Astrocyte (in vitro differentiated cells and primary cell): ENCODE data around the gene MADD. TPM values are rescaled to one million over a fixed set of nuclear protein-coding genes. Genes with fewer than 3 reads are reported as not detected.

Experiments
- DNase-seq: peaks from one replicate; pipeline ENCODE4 v3.0.0-alpha.2; 2010; ENCODE audit warnings: low read depth
- FAIRE-seq: peaks from 2 replicates; lab custom pipeline; 2011; peaks lifted over from hg19 to GRCh38; lab: Jason Lieb, UNC
- H2AFZ ChIP-seq: 2 replicates; pipeline ENCODE4 v1.6.0; 2012; ENCODE audit warnings: low read depth, low read length, inconsistent platforms
- H3K27ac ChIP-seq: 2 replicates; pipeline ENCODE4 v1.5.1; 2011; ENCODE audit warnings: low read depth, low read length, inconsistent platforms
- H3K27me3 ChIP-seq: 2 replicates; pipeline ENCODE4 v1.6.0; 2011; ENCODE audit warnings: low read length, inconsistent platforms; ENCODE audit not compliant: insufficient read depth
- H3K36me3 ChIP-seq: 2 replicates; pipeline ENCODE4 v1.5.1; 2011; ENCODE audit warnings: low read length, inconsistent platforms; ENCODE audit not compliant: insufficient read depth
- H3K4me1 ChIP-seq: 2 replicates; pipeline ENCODE4 v1.5.1; 2011; ENCODE audit warnings: low read length, inconsistent platforms; ENCODE audit not compliant: insufficient read depth
- H3K4me2 ChIP-seq: 2 replicates; pipeline ENCODE4 v1.6.0; 2012; ENCODE audit warnings: low read length, inconsistent platforms
- H3K4me3 ChIP-seq: 2 replicates; pipeline ENCODE4 v1.5.1; 2011; ENCODE audit warnings: low read depth, mild to moderate bottlenecking, low read length, inconsistent platforms; ENCODE audit not compliant: insufficient read depth
- H3K79me2 ChIP-seq: 2 replicates; pipeline ENCODE4 v1.6.0; 2012; ENCODE audit warnings: mild to moderate bottlenecking, low read length, inconsistent platforms; ENCODE audit not compliant: insufficient read depth
- H3K9ac ChIP-seq: 2 replicates; pipeline ENCODE4 v1.6.0; 2012; ENCODE audit warnings: mild to moderate bottlenecking, low read length, inconsistent platforms
- H3K9me3 ChIP-seq: 2 replicates; pipeline ENCODE4 v1.5.1; 2012; ENCODE audit warnings: low read depth, mild to moderate bottlenecking, low read length, inconsistent platforms; ENCODE audit not compliant: insufficient read depth
- H4K20me1 ChIP-seq: 2 replicates; pipeline ENCODE4 v1.6.0; 2012; ENCODE audit warnings: low read length, inconsistent platforms; ENCODE audit not compliant: insufficient read depth
- H3K27ac Mint-ChIP-seq: one replicate; pipeline ENCODE4 v1.8.0; 2021; ENCODE audit warnings: mild to moderate bottlenecking, mixed read lengths; ENCODE audit not compliant: unreplicated experiment
- H3K27me3 Mint-ChIP-seq: one replicate; pipeline ENCODE4 v1.8.0; 2021; ENCODE audit warnings: low read depth, mixed read lengths; ENCODE audit not compliant: unreplicated experiment
- H3K36me3 Mint-ChIP-seq: one replicate; pipeline ENCODE4 v1.8.0; 2021; ENCODE audit warnings: low read depth, mixed read lengths; ENCODE audit not compliant: unreplicated experiment
- H3K4me1 Mint-ChIP-seq: one replicate; pipeline ENCODE4 v1.8.0; 2021; ENCODE audit warnings: low read depth, mixed read lengths; ENCODE audit not compliant: unreplicated experiment
- H3K4me3 Mint-ChIP-seq: one replicate; pipeline ENCODE4 v1.8.0; 2021; ENCODE audit warnings: mild to moderate bottlenecking, moderate library complexity, mixed read lengths; ENCODE audit not compliant: unreplicated experiment
- H3K9me3 Mint-ChIP-seq: one replicate; pipeline ENCODE4 v1.8.0; 2021; ENCODE audit warnings: mild to moderate bottlenecking, mixed read lengths; ENCODE audit not compliant: unreplicated experiment
- CTCF ChIP-seq: IDR thresholded peaks from 2 replicates; pipeline ENCODE4 v1.5.1; 2011; ENCODE audit warnings: low read depth, mild to moderate bottlenecking, inconsistent platforms, low read length, moderate library complexity; ENCODE audit not compliant: insufficient read depth
- EZH2 ChIP-seq: IDR thresholded peaks from 2 replicates; pipeline ENCODE4 v1.6.1; 2012; ENCODE audit warnings: mild to moderate bottlenecking, low read length, inconsistent platforms; ENCODE audit not compliant: insufficient read depth
- total RNA-seq: library from RNA; stranded (reverse); gene quantifications from 2 replicates; pipeline ENCODE4 v1.2.1, GENCODE V29; 2021

The MADD gene
- total RNA-seq, 1 donor from 2014 or later = 22.9 TPM

DNA sequence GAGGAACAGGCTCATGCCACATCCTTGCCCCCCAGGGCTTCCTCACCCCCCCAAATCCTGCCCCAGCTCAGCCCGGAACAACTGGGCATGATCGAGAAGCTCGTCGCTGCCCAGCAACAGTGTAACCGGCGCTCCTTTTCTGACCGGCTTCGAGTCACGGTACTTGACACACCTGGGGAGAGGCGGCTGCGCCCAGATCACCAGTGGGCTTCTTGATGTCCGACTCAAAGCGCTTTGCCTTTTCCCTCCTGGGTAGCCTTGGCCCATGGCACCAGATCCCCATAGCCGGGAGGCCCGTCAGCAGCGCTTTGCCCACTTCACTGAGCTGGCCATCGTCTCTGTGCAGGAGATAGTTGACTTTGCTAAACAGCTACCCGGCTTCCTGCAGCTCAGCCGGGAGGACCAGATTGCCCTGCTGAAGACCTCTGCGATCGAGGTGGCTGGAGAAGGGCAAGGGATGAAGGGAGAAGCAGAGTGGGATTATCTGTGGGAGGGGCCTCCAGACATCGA is 8.6 kb upstream of the MADD start:
- H3K9ac ChIP-seq = no peak overlapping the region
- H3K27me3 Mint-ChIP-seq = peaks cover 4% of the 10 kb centered on the region
- TF ChIP-seq CTCF = no peak
- no peak for TF ChIP-seq EZH2

GRCh38 chr11:47264119-47264518 is 5.8 kb upstream of the MADD start:
- Mint-ChIP-seq H3K27ac (no peak overlapping the region), H3K4me1 (peaks cover 17% of the 10 kb centered on the region), H3K27me3 (peaks cover 4% of the 10 kb centered on the region), H3K4me3 (no peak overlapping the region), H3K9me3 (no peaks in the 10 kb centered on the region), H3K36me3 (peaks cover 2% of the 10 kb centered on the region)
- no peak for TF ChIP-seq CTCF
- TF ChIP-seq EZH2 = no peak
- H3K4me2 ChIP-seq = peak overlapping the region; percentile 48
- FAIRE-seq (no peak), DNase-seq (no peak)
- no peaks in the 10 kb centered on the region for H3K79me2 ChIP-seq
- H3K4me1 ChIP-seq = peaks cover 34% of the 10 kb centered on the region
- H3K27ac ChIP-seq = no peak overlapping the region
- no peak overlapping the region for H3K4me3 ChIP-seq
- no peak overlapping the region for H2AFZ ChIP-seq
- H3K9me3 ChIP-seq = no peaks in the 10 kb centered on the region
- H3K9ac ChIP-seq = no peak overlapping the region
- no peaks in the 10 kb centered on the region for H3K36me3 ChIP-seq
- no peaks in the 10 kb centered on the region for H4K20me1 ChIP-seq
- no peaks in the 10 kb centered on the region for H3K27me3 ChIP-seq

More for the DNA sequence above, 8.6 kb upstream of the MADD start:
- Histone ChIP-seq H3K9me3 (no peaks in the 10 kb centered on the region), H3K4me2 (no peak overlapping the region), H3K79me2 (no peaks in the 10 kb centered on the region), H3K4me3 (no peak overlapping the region), H2AFZ (no peak overlapping the region), H3K36me3 (no peaks in the 10 kb centered on the region), H3K4me1 (peaks cover 33% of the 10 kb centered on the region), H3K27ac (no peak overlapping the region), H4K20me1 (no peaks in the 10 kb centered on the region), H3K27me3 (no peaks in the 10 kb centered on the region)
- Mint-ChIP-seq H3K36me3 (peaks cover 2% of the 10 kb centered on the region), H3K9me3 (no peaks in the 10 kb centered on the region), H3K4me3 (no peak overlapping the region), H3K27ac (no peak overlapping the region), H3K4me1 (peaks cover 8% of the 10 kb centered on the region)
- no peak for DNase-seq
- FAIRE-seq = no peak

DNA sequence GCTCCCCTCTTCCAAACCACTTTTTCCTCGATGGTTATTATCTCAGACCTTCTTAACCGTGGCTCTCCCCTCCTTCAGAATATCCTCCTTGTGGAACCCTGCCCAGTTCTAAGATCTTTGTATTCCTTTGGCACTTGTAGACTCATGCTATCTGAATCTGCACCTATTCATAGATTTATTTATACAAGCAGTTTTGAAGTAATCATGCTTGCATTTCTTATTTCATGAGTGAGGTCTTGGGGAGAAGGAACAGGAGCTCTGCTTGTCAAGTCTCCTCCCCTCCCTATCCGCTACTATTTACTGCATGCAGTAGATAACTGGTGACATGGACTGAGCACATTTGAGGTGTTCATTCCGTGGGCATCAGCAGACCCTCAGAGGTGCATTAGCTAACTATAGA is 5.4 kb upstream of the MADD start:
- peak overlapping the region; percentile 48 for H3K4me2 ChIP-seq

More for the DNA sequence above, 5.4 kb upstream of the MADD start:
- H3K4me1 Mint-ChIP-seq = peaks cover 16% of the 10 kb centered on the region
- Histone ChIP-seq H3K9ac (no peak overlapping the region), H3K9me3 (no peaks in the 10 kb centered on the region), H3K36me3 (no peaks in the 10 kb centered on the region), H3K4me1 (peaks cover 32% of the 10 kb centered on the region), H3K79me2 (no peaks in the 10 kb centered on the region), H3K4me3 (no peak overlapping the region), H3K27ac (no peak overlapping the region), H3K27me3 (no peaks in the 10 kb centered on the region), H4K20me1 (no peaks in the 10 kb centered on the region), H2AFZ (no peak overlapping the region)
- H3K4me3 Mint-ChIP-seq = no peak overlapping the region
- no peaks in the 10 kb centered on the region for H3K9me3 Mint-ChIP-seq
- peaks cover 2% of the 10 kb centered on the region for H3K36me3 Mint-ChIP-seq
- DNase-seq = peak; percentile 61
- H3K27me3 Mint-ChIP-seq = peaks cover 4% of the 10 kb centered on the region
- no peak overlapping the region for H3K27ac Mint-ChIP-seq
- TF ChIP-seq CTCF (no peak), EZH2 (no peak)
- no peak for FAIRE-seq
